DMS153 treated with DMSO at 0.1 percent for 48 hours (cell line): ENCODE data around the gene GPR107.
"Not testable (repeated sequence)": the region's sequence is repeated elsewhere in the genome, so short reads cannot be mapped to it uniquely, and the experiment has no call there.

Experiments used
- DNase-seq: peaks from one replicate; lab custom pipeline; 2025; ENCODE audit not compliant: unreplicated experiment; lab: John Stamatoyannopoulos, UW

GPR107 gene

GRCh38 chr9:130053504-130054324 lies at the start of gene GPR107:
TSS of gene GPR107 (plus strand) at chr9:130053906. CDS start at chr9:130053933, 27 bp downstream.
- DNase-seq = peak; percentile 78

- DNase-seq = no peak
Measured at GRCh38 chr9:130003943-130004552, 49.7 kb upstream of the GPR107 start.

- DNase-seq = not testable (repeated sequence)
Measured at GRCh38 chr9:130006952-130007351, 46.8 kb upstream of the GPR107 start.

GRCh38 chr9:130008538-130008937 lies 45.2 kb upstream of the GPR107 start:
- no peak for DNase-seq

- not testable (repeated sequence) for DNase-seq
Measured at GRCh38 chr9:130009546-130009945, 44.2 kb upstream of the GPR107 start.

- no peak for DNase-seq
Measured at GRCh38 chr9:130010151-130010988, 43.3 kb upstream of the GPR107 start.

- DNase-seq = no peak
Measured at GRCh38 chr9:130013326-130013725, 40.4 kb upstream of the GPR107 start.

- no peak for DNase-seq
Measured at GRCh38 chr9:130015353-130016019, 38.2 kb upstream of the GPR107 start.

GRCh38 chr9:130017076-130017475 lies 36.6 kb upstream of the GPR107 start:
- no peak for DNase-seq

- not testable (repeated sequence) for DNase-seq
Measured at GRCh38 chr9:130017510-130017909, 36.2 kb upstream of the GPR107 start.

GRCh38 chr9:130018265-130018664 lies 35.4 kb upstream of the GPR107 start:
- no peak for DNase-seq

- no peak for DNase-seq
Measured at GRCh38 chr9:130020618-130021017, 33.1 kb upstream of the GPR107 start.

GRCh38 chr9:130021123-130021522 lies 32.6 kb upstream of the GPR107 start:
- no peak for DNase-seq

- not testable (repeated sequence) for DNase-seq
Measured at GRCh38 chr9:130021842-130022241, 31.9 kb upstream of the GPR107 start.

- no peak for DNase-seq
Measured at GRCh38 chr9:130022566-130023143, 31.1 kb upstream of the GPR107 start.

- DNase-seq = no peak
Measured at GRCh38 chr9:130023144-130023787, 30.4 kb upstream of the GPR107 start.

- no peak for DNase-seq
Measured at GRCh38 chr9:130023994-130024596, 29.6 kb upstream of the GPR107 start.

GRCh38 chr9:130024597-130024994 lies 29.1 kb upstream of the GPR107 start:
- DNase-seq = no peak

- DNase-seq = no peak
Measured at GRCh38 chr9:130026583-130027340, 26.9 kb upstream of the GPR107 start.
